ENCODE results near the gene UBA1. TPM values are rescaled to one million over a fixed set of nuclear protein-coding genes. Genes with fewer than 3 reads are reported as not detected.

The UBA1 gene
- total RNA-seq, 1 experiment from 2014 or later = 275 TPM

DNA sequence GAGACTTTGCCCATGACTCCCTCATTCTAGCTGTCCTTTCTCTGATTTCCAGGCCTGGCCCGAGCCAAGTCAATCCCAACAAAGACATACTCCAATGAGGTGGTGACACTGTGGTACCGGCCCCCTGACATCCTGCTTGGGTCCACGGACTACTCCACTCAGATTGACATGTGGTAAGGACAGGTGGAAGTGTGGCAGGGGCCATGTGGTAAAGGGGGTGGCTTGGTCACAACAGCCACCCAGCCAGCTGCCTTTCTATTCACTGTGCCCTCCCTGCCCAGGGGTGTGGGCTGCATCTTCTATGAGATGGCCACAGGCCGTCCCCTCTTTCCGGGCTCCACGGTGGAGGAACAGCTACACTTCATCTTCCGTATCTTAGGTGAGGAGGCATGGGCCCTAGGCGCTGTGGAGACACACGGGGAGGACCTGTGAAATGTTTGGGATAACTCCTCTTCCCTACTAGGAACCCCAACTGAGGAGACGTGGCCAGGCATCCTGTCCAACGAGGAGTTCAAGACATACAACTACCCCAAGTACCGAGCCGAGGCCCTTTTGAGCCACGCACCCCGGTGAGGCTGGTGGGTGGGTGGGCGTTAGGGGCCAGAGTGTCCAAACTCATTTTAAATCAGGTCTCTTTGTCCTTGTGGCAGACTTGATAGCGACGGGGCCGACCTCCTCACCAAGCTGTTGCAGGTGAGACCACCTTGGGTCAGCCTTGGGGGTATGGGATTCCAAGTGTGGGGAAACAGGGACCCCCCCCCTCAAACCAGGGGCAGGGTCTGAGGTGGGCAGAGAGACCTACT, 33.1 kb downstream of the UBA1 start:
- RAD21 ChIA-PET (ENCODE audit: low non-redundant PET in 1 of 2, low total read pairs in 2 of 2, uncharacterized antibody in 2 of 2, unreplicated experiment in 2 of 2) = no interaction called here

More for the DNA sequence above, 33.1 kb downstream of the UBA1 start:
- Histone ChIP-seq H3K27ac (ENCODE audit: low read depth, low read length) (no peak overlapping the region), H3K36me3 (ENCODE audit: control insufficient read depth in 1 of 2, insufficient read depth in 2 of 2, low read length in 2 of 2) (peaks cover 14 to 23% of the 10 kb centered on the region in 2 experiments), H3K4me3 (replicated peaks in 1 of 2; ENCODE audit: low read depth in 1 of 2, low read length in 2 of 2) (no peak overlapping the region), H3K4me1 (ENCODE audit: control insufficient read depth in 1 of 2, insufficient read depth in 2 of 2, low read length in 2 of 2) (peaks cover 0 to 3% of the 10 kb centered on the region in 2 experiments; a peak in 1 of 4 replicates), H4K20me1 (ENCODE audit: insufficient read depth) (no peaks in the 10 kb centered on the region), H3K27me3 (ENCODE audit: insufficient read depth, low read length) (no peaks in the 10 kb centered on the region), H3K4me2 (ENCODE audit: low read length) (no peak overlapping the region), H3K79me2 (ENCODE audit: insufficient read depth, low read length) (peaks cover 17% of the 10 kb centered on the region), H3K9me2 (ENCODE audit: insufficient read depth) (no peaks in the 10 kb centered on the region), H3K9me3 (ENCODE audit: control insufficient read depth in 1 of 2, insufficient read depth in 1 of 2, low read depth in 1 of 2, low read length in 2 of 2) (no peaks in the 10 kb centered on the region), H3K9ac (ENCODE audit: low read length) (no peak overlapping the region), H2AFZ (ENCODE audit: low read depth, low read length, poor library complexity, severe bottlenecking) (no peak overlapping the region)
- ChIA-PET POLR2A (no interaction called here), CTCF (no interaction called here)
- no peak for DNase-seq (ENCODE audit: low read depth, low spot score)
- no peak for TF ChIP-seq RAD21 (IDR thresholded peaks at IDR 0.05; ENCODE audit: low read depth)
- TF ChIP-seq SRF (IDR thresholded peaks at IDR 0.05; ENCODE audit: low read depth) = no peak
- TF ChIP-seq SIN3A (IDR thresholded peaks at IDR 0.05; ENCODE audit: low read depth) = no peak
- TF ChIP-seq CEBPB (IDR thresholded peaks at IDR 0.05; ENCODE audit: low read depth) = no peak
- no peak for TF ChIP-seq CBX3 (IDR thresholded peaks at IDR 0.05; ENCODE audit: low read depth)
- TF ChIP-seq SP1 (IDR thresholded peaks at IDR 0.05; ENCODE audit: low read depth) = no peak
- TF ChIP-seq, protein P1, sequence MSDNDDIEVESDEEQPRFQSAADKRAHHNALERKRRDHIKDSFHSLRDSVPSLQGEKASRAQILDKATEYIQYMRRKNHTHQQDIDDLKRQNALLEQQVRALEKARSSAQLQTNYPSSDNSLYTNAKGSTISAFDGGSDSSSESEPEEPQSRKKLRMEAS (IDR thresholded peaks at IDR 0.05) = no peak
- TF ChIP-seq JUND (IDR thresholded peaks at IDR 0.05) = no peak
- no peak for TF ChIP-seq FOSL1 (IDR thresholded peaks at IDR 0.05; ENCODE audit: low read depth)
- TF ChIP-seq POLR2A (IDR thresholded peaks at IDR 0.05; ENCODE audit: borderline replicate concordance, extremely low read depth, insufficient read depth, insufficient read length) = no peak
- TF ChIP-seq, protein P2, sequence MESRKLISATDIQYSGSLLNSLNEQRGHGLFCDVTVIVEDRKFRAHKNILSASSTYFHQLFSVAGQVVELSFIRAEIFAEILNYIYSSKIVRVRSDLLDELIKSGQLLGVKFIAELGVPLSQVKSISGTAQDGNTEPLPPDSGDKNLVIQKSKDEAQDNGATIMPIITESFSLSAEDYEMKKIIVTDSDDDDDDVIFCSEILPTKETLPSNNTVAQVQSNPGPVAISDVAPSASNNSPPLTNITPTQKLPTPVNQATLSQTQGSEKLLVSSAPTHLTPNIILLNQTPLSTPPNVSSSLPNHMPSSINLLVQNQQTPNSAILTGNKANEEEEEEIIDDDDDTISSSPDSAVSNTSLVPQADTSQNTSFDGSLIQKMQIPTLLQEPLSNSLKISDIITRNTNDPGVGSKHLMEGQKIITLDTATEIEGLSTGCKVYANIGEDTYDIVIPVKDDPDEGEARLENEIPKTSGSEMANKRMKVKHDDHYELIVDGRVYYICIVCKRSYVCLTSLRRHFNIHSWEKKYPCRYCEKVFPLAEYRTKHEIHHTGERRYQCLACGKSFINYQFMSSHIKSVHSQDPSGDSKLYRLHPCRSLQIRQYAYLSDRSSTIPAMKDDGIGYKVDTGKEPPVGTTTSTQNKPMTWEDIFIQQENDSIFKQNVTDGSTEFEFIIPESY (IDR thresholded peaks at IDR 0.05; ENCODE audit: extremely low read depth, insufficient replicate concordance, low read length) = no peak
- TF ChIP-seq, protein P3, sequence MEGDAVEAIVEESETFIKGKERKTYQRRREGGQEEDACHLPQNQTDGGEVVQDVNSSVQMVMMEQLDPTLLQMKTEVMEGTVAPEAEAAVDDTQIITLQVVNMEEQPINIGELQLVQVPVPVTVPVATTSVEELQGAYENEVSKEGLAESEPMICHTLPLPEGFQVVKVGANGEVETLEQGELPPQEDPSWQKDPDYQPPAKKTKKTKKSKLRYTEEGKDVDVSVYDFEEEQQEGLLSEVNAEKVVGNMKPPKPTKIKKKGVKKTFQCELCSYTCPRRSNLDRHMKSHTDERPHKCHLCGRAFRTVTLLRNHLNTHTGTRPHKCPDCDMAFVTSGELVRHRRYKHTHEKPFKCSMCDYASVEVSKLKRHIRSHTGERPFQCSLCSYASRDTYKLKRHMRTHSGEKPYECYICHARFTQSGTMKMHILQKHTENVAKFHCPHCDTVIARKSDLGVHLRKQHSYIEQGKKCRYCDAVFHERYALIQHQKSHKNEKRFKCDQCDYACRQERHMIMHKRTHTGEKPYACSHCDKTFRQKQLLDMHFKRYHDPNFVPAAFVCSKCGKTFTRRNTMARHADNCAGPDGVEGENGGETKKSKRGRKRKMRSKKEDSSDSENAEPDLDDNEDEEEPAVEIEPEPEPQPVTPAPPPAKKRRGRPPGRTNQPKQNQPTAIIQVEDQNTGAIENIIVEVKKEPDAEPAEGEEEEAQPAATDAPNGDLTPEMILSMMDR (IDR thresholded peaks at IDR 0.05 in 2 of 3, conservative IDR thresholded peaks at IDR 0.05 in 1 of 3; ENCODE audit: borderline replicate concordance in 1 of 3, insufficient read depth in 1 of 3, low read depth in 2 of 3, low read length in 2 of 3) = no peak
- TF ChIP-seq, protein P4, sequence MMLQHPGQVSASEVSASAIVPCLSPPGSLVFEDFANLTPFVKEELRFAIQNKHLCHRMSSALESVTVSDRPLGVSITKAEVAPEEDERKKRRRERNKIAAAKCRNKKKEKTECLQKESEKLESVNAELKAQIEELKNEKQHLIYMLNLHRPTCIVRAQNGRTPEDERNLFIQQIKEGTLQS (IDR thresholded peaks at IDR 0.05) = no peak
- no peak for TF ChIP-seq TCF7L2 (IDR thresholded peaks at IDR 0.05; ENCODE audit: borderline replicate concordance, extremely low read depth, insufficient read depth, insufficient read length)
- TF ChIP-seq ZFX (IDR thresholded peaks at IDR 0.05) = no peak
- TF ChIP-seq, protein P5, sequence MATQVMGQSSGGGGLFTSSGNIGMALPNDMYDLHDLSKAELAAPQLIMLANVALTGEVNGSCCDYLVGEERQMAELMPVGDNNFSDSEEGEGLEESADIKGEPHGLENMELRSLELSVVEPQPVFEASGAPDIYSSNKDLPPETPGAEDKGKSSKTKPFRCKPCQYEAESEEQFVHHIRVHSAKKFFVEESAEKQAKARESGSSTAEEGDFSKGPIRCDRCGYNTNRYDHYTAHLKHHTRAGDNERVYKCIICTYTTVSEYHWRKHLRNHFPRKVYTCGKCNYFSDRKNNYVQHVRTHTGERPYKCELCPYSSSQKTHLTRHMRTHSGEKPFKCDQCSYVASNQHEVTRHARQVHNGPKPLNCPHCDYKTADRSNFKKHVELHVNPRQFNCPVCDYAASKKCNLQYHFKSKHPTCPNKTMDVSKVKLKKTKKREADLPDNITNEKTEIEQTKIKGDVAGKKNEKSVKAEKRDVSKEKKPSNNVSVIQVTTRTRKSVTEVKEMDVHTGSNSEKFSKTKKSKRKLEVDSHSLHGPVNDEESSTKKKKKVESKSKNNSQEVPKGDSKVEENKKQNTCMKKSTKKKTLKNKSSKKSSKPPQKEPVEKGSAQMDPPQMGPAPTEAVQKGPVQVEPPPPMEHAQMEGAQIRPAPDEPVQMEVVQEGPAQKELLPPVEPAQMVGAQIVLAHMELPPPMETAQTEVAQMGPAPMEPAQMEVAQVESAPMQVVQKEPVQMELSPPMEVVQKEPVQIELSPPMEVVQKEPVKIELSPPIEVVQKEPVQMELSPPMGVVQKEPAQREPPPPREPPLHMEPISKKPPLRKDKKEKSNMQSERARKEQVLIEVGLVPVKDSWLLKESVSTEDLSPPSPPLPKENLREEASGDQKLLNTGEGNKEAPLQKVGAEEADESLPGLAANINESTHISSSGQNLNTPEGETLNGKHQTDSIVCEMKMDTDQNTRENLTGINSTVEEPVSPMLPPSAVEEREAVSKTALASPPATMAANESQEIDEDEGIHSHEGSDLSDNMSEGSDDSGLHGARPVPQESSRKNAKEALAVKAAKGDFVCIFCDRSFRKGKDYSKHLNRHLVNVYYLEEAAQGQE (IDR thresholded peaks at IDR 0.05; ENCODE audit: low read depth) = no peak
- TF ChIP-seq POLR2AphosphoS5 (IDR thresholded peaks at IDR 0.05; ENCODE audit: low read depth, low read length) = no peak
- TF ChIP-seq ELF1 (IDR thresholded peaks at IDR 0.05; ENCODE audit: borderline replicate concordance, low read depth) = no peak
- no peak for TF ChIP-seq EZH2phosphoT487 (IDR thresholded peaks at IDR 0.05; ENCODE audit: borderline replicate concordance)
- TF ChIP-seq EGR1 (IDR thresholded peaks at IDR 0.05; ENCODE audit: low read depth) = no peak
- BruUV-seq (replicated peaks) = no TSS peak
- intact Hi-C loops (cut with micrococcal nuclease) = no loop called here
- ATAC-seq = no peak
